ENCODE measurements around the gene CPT1C.

Gene CPT1C

GRCh38 chr19:49684251-49684982, 6.5 kb upstream of the CPT1C start:
- no peak for DNase-seq

- DNase-seq = no peak
Measured at GRCh38 chr19:49684983-49685553, 5.8 kb upstream of the CPT1C start.

- no peak for DNase-seq
Measured at GRCh38 chr19:49685845-49686332, 5.0 kb upstream of the CPT1C start.

- no peak for DNase-seq
Measured at GRCh38 chr19:49686503-49687088, 4.3 kb upstream of the CPT1C start.

- DNase-seq = no peak
Measured at GRCh38 chr19:49687150-49687549, 3.8 kb upstream of the CPT1C start.

GRCh38 chr19:49687566-49688316, 3.2 kb upstream of the CPT1C start:
- peak in 1 of 2 experiments; percentile 12 for DNase-seq

GRCh38 chr19:49688531-49689132, 2.3 kb upstream of the CPT1C start:
- no peak for DNase-seq

- DNase-seq = no peak
Measured at GRCh38 chr19:49689133-49690078, 1.5 kb upstream of the CPT1C start, which contains the start of gene ADM5. Gene ADM5, plus strand, starts transcription at chr19:49689594. Its CDS starts 244 bp downstream, at chr19:49689838.

GRCh38 chr19:49690079-49690655, 749 bp upstream of the CPT1C start:
- no peak for DNase-seq

GRCh38 chr19:49691243-49692146, 579 bp downstream of the CPT1C start:
- no peak for DNase-seq

GRCh38 chr19:49692147-49692506, 1.2 kb downstream of the CPT1C start:
- no peak for DNase-seq

GRCh38 chr19:49696115-49696514, 5.2 kb downstream of the CPT1C start:
- DNase-seq = no peak

- no peak for DNase-seq
Measured at GRCh38 chr19:49696865-49697264, 5.9 kb downstream of the CPT1C start.

GRCh38 chr19:49699364-49699763, 8.4 kb downstream of the CPT1C start:
- DNase-seq = no peak

GRCh38 chr19:49700563-49700962, 9.6 kb downstream of the CPT1C start:
- no peak for DNase-seq

- DNase-seq = no peak
Measured at GRCh38 chr19:49701271-49701786, 10.4 kb downstream of the CPT1C start.

GRCh38 chr19:49704888-49705642, 14.1 kb downstream of the CPT1C start:
- no peak for DNase-seq

GRCh38 chr19:49705919-49706318, 15.0 kb downstream of the CPT1C start:
- DNase-seq = no peak

- no peak for DNase-seq
Measured at GRCh38 chr19:49710372-49710951, 19.5 kb downstream of the CPT1C start.

Measured in SW 1271 (cell line).